H1 (cell line): ENCODE data around the gene STRN4. TPM values are rescaled to one million over a fixed set of nuclear protein-coding genes. Genes with fewer than 3 reads are reported as not detected.

Experiments used
- CTCF ChIA-PET: fragments of 300-600 bp; sonication (Branson Sonifier 250); formaldehyde crosslinking; loops from one replicate; lab custom pipeline; 2021; ENCODE audit not compliant: partially characterized antibody; lab: Charles Lee
- POLR2A ChIA-PET: fragments of 300-600 bp; sonication (Branson Sonifier 250); formaldehyde crosslinking; loops from one replicate; lab custom pipeline; 2021; ENCODE audit warnings: inconsistent platforms; ENCODE audit not compliant: partially characterized antibody; lab: Charles Lee
- DNase-seq, 2 experiments: peaks; one replicate each; pipeline versions ENCODE4 v3.0.0 to v3.0.0-alpha.2; 2010 to 2022; ENCODE audit warnings: low spot score in 2 of 2, low read depth in 1 of 2, mixed read lengths in 1 of 2
- FAIRE-seq: peaks from 2 replicates; lab custom pipeline; 2011; peaks lifted over from hg19 to GRCh38; lab: Jason Lieb, UNC
- H2AFZ ChIP-seq: 2 replicates; pipeline ENCODE4 v1.8.1; 2012; ENCODE audit warnings: low read length, inconsistent platforms
- H2AK5ac ChIP-seq: 2 replicates; pipeline ENCODE4 v1.6.1; 2013; ENCODE audit warnings: low read depth, low read length
- H2BK120ac ChIP-seq: replicated peaks from 2 replicates; pipeline ENCODE3; 2013; ENCODE audit warnings: low read depth, low read length, inconsistent platforms
- H2BK12ac ChIP-seq: 2 replicates; pipeline ENCODE4 v1.6.1; 2013; ENCODE audit warnings: low read depth, low read length
- H2BK15ac ChIP-seq: 2 replicates; pipeline ENCODE4 v1.6.1; 2013; ENCODE audit warnings: low read length
- H2BK20ac ChIP-seq: 2 replicates; pipeline ENCODE4 v1.6.1; 2013; ENCODE audit warnings: low read length
- H2BK5ac ChIP-seq: 2 replicates; pipeline ENCODE4 v1.6.1; 2013; ENCODE audit warnings: low read depth, low read length
- H3K14ac ChIP-seq: 2 replicates; pipeline ENCODE4 v1.6.1; 2013; ENCODE audit warnings: inconsistent platforms; ENCODE audit not compliant: insufficient read length
- H3K18ac ChIP-seq: 2 replicates; pipeline ENCODE4 v1.6.1; 2013; ENCODE audit warnings: low read length; ENCODE audit errors: extremely low read depth
- H3K23ac ChIP-seq: 2 replicates; pipeline ENCODE4 v1.6.1; 2013; ENCODE audit warnings: inconsistent platforms; ENCODE audit not compliant: insufficient read length
- H3K23me2 ChIP-seq: 2 replicates; pipeline ENCODE4 v1.6.1; 2013; ENCODE audit warnings: low read depth, low read length
- H3K27ac ChIP-seq: 2 replicates; pipeline ENCODE4 v1.6.1; 2011; ENCODE audit warnings: low read depth, low read length, inconsistent platforms
- H3K27me3 ChIP-seq, 4 experiments: replicated peaks in 1 of 4; 1 replicate in 1 of 4; 2 replicates in 3 of 4; pipeline versions ENCODE4 v1.6.1 to v1.8.1; 2011 to 2013; ENCODE audit warnings: low read length in 3 of 4, mild to moderate bottlenecking in 3 of 4, inconsistent platforms in 2 of 4, mixed read lengths in 2 of 4, moderate library complexity in 1 of 4; ENCODE audit not compliant: control insufficient read depth in 3 of 4, insufficient read depth in 3 of 4; ENCODE audit errors: extremely low read depth in 1 of 4
- H3K36me3 ChIP-seq, 4 experiments: 2 replicates each; pipeline versions ENCODE4 v1.6.1 to v1.8.1; 2011 to 2013; ENCODE audit warnings: mild to moderate bottlenecking in 4 of 4, low read length in 3 of 4, moderate library complexity in 2 of 4, control low read depth in 1 of 4, inconsistent platforms in 1 of 4; ENCODE audit not compliant: insufficient read depth in 4 of 4, control insufficient read depth in 2 of 4
- H3K4ac ChIP-seq: replicated peaks from 2 replicates; pipeline ENCODE3; 2013; ENCODE audit warnings: low read length, low read depth, mixed read lengths, inconsistent platforms; ENCODE audit not compliant: insufficient read length
- H3K4me1 ChIP-seq, 4 experiments: replicated peaks in 1 of 4; 1 replicate in 1 of 4; 2 replicates in 3 of 4; pipeline versions ENCODE4 v1.6.1 to v1.8.1; 2011 to 2013; ENCODE audit warnings: low read length in 3 of 4, inconsistent platforms in 2 of 4, mixed read lengths in 1 of 4; ENCODE audit not compliant: insufficient read depth in 4 of 4, control insufficient read depth in 3 of 4
- H3K4me2 ChIP-seq, 2 experiments: 2 replicates each; pipeline versions ENCODE4 v1.6.1 to v1.8.1; 2011 to 2013; ENCODE audit warnings: low read depth in 2 of 2, low read length in 2 of 2, control low read depth in 1 of 2, inconsistent platforms in 1 of 2, mild to moderate bottlenecking in 1 of 2; ENCODE audit not compliant: insufficient read depth in 1 of 2
- H3K4me3 ChIP-seq, 4 experiments: fragments of 200-600, 300-600 bp in 1 of 4; sonication (generic), shearing (Covaris generic), sonication (Bioruptor Twin) in 1 of 4; 2 replicates each; pipeline versions ENCODE4 v1.5.1 to v1.8.1; 2011 to 2016; ENCODE audit warnings: low read length in 4 of 4, low read depth in 3 of 4, control low read depth in 2 of 4, inconsistent platforms in 2 of 4, mild to moderate bottlenecking in 2 of 4, mixed read lengths in 1 of 4, moderate library complexity in 1 of 4; ENCODE audit not compliant: insufficient read depth in 2 of 4; ENCODE audit errors: extremely low read depth in 1 of 4
- H3K56ac ChIP-seq: replicated peaks from 2 replicates; pipeline ENCODE3; 2013; ENCODE audit warnings: low read depth, mild to moderate bottlenecking, mixed read lengths, low read length, inconsistent platforms; ENCODE audit not compliant: insufficient read length
- H3K79me1 ChIP-seq: 2 replicates; pipeline ENCODE4 v1.6.1; 2013; ENCODE audit warnings: low read depth, low read length, control low read depth
- H3K79me2 ChIP-seq, 2 experiments: 2 replicates each; pipeline versions ENCODE4 v1.6.1 to v1.8.1; 2012 to 2013; ENCODE audit warnings: low read length in 2 of 2, mild to moderate bottlenecking in 2 of 2, inconsistent platforms in 1 of 2; ENCODE audit not compliant: insufficient read depth in 2 of 2, control insufficient read depth in 1 of 2
- H3K9ac ChIP-seq, 4 experiments: replicated peaks in 1 of 4; 1 replicate in 1 of 4; 2 replicates in 3 of 4; pipeline versions ENCODE4 v1.6.1 to v1.8.1; 2011 to 2013; ENCODE audit warnings: low read depth in 3 of 4, low read length in 3 of 4, control low read depth in 2 of 4, mild to moderate bottlenecking in 2 of 4, moderate library complexity in 2 of 4, inconsistent platforms in 1 of 4; ENCODE audit errors: extremely low read depth in 1 of 4
- H3K9me3 ChIP-seq, 2 experiments: 2 replicates each; pipeline versions ENCODE4 v1.6.1 to v1.8.1; 2012 to 2013; ENCODE audit warnings: mild to moderate bottlenecking in 2 of 2, moderate library complexity in 2 of 2, control low read depth in 1 of 2, inconsistent platforms in 1 of 2, low read depth in 1 of 2, low read length in 1 of 2, mixed read lengths in 1 of 2; ENCODE audit not compliant: insufficient read depth in 2 of 2
- H4K20me1 ChIP-seq, 2 experiments: replicated peaks in 1 of 2; 2 replicates each; pipeline versions ENCODE3 to v1.8.1; 2011 to 2013; ENCODE audit warnings: inconsistent platforms in 2 of 2, low read length in 2 of 2, mild to moderate bottlenecking in 1 of 2; ENCODE audit not compliant: insufficient read depth in 2 of 2, control insufficient read depth in 1 of 2
- H4K5ac ChIP-seq: 2 replicates; pipeline ENCODE4 v1.6.1; 2013; ENCODE audit warnings: low read length, low read depth, mixed read lengths, inconsistent platforms; ENCODE audit not compliant: insufficient read length
- H4K8ac ChIP-seq: 2 replicates; pipeline ENCODE4 v1.8.0; 2013; ENCODE audit warnings: mild to moderate bottlenecking, moderate library complexity, low read length, inconsistent platforms; ENCODE audit not compliant: insufficient read depth; ENCODE audit errors: extremely low read depth
- H4K91ac ChIP-seq: replicated peaks from 2 replicates; pipeline ENCODE3; 2013; ENCODE audit warnings: low read length, mixed read lengths, inconsistent platforms; ENCODE audit not compliant: insufficient read length
- CTCF ChIP-seq, 3 experiments: IDR thresholded peaks; 1 replicate in 2 of 3; 2 replicates in 1 of 3; pipeline versions ENCODE4 v1.5.1 to v1.6.1; 2011; ENCODE audit warnings: low read length in 3 of 3, mild to moderate bottlenecking in 3 of 3, inconsistent platforms in 2 of 3, low read depth in 1 of 3, moderate library complexity in 1 of 3; ENCODE audit not compliant: insufficient read depth in 1 of 3; ENCODE audit errors: control extremely low read depth in 1 of 3
- GABPA ChIP-seq: IDR thresholded peaks from 2 replicates; pipeline ENCODE4 v1.6.1; 2011; ENCODE audit warnings: mild to moderate bottlenecking, low read length, moderate library complexity, borderline replicate concordance; ENCODE audit not compliant: insufficient read depth
- JUN ChIP-seq: IDR thresholded peaks from 2 replicates; pipeline ENCODE4 v1.6.1; 2011; ENCODE audit warnings: low read depth, mild to moderate bottlenecking, improper control_type of control experiment, low read length
- MAFK ChIP-seq: IDR thresholded peaks from 2 replicates; pipeline ENCODE4 v1.6.1; 2012; ENCODE audit warnings: low read depth, mild to moderate bottlenecking, improper control_type of control experiment, low read length
- TEAD4 ChIP-seq: IDR thresholded peaks from 2 replicates; pipeline ENCODE4 v1.6.1; 2012; ENCODE audit warnings: low read depth, low read length, inconsistent platforms, mixed read lengths
- USF2 ChIP-seq: IDR thresholded peaks from 2 replicates; pipeline ENCODE4 v1.6.1; 2011; ENCODE audit warnings: low read length, improper control_type of control experiment
- WGBS, 2 experiments: shearing (Covaris generic) in 1 of 2; methylation state at CpG; one replicate each; pipeline versions ENCODE4 v1.1.6 to v1.1.7; 2013 to 2015; ENCODE audit warnings: low lambda C conversion rate in 2 of 2, mixed read lengths in 2 of 2, inconsistent platforms in 1 of 2, low coverage in 1 of 2, missing lambda C conversion rate in 1 of 2; ENCODE audit not compliant: insufficient replicate concordance in 2 of 2, insufficient coverage in 1 of 2, insufficient read length in 1 of 2; ENCODE audit errors: extremely low coverage in 1 of 2, missing lambda C conversion rate in 1 of 2; 5-methylcytosine and 5-hydroxymethylcytosine counted together
- polyA plus RNA-seq, 7 experiments: library from polyadenylated mRNA; depleted of rRNA in 3 of 7; stranded (reverse) in 5 of 7; unstranded in 2 of 7; fragments of >200 nt in 5 of 7; fragments of 200-250 nt in 2 of 7; gene quantifications; 1 replicate in 5 of 7; 2 replicates in 1 of 7; 4 replicates in 1 of 7; pipeline versions ENCODE4 v1.2.1 to v1.2.3, GENCODE V29; 2011 to 2013; ENCODE audit warnings: missing spikeins in 2 of 7, mixed read lengths in 2 of 7
- total RNA-seq: library from RNA; stranded (reverse); fragmentation: NEBNext Ultra II Directional; extraction: Animal tissue kit (Norgen Biotek cat#: 25700); gene quantifications from 2 replicates; pipeline ENCODE4 v1.2.1, GENCODE V29; 2021

Gene STRN4
- total and polyA plus RNA-seq, 2 of the 8 experiments (the other 6 are each of a cell fraction or from before 2014, with no cell fraction given), result 120 to 187 TPM

DNA sequence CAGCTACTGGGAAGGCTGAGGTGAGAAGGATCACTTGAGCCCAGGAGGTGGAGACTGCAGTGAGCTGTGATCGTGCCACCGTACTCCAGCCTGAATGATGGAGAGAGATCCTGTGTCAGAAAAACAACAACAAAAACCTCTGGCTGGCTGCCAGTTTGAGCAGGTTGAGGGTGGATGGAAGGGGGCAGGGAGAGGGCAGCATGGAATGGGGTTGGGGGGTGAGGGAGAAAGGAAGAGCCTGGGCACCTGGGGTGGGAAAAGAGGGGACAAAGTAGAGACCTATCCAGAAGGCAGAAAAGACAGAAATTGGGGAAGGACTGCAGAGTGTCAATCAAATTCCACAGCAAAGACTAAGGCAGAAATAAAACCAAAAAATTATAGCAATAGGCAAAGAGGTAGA is 37.4 kb upstream of the STRN4 start:
- CTCF ChIA-PET, result interaction anchor here (0.6 to 4.1 kb wide), 9 partner anchors 13 to 815 kb away, joined by 3 to 25 read pairs (median 3); no protein-coding TSS in a partner anchor
- H3K4me2 ChIP-seq, result peak overlapping the region; percentile 87 to 98; a peak in 3 of 4 replicates
- H4K91ac ChIP-seq, result no peak overlapping the region
- peaks cover 15% of the 10 kb centered on the region for H3K23me2 ChIP-seq
- H2AK5ac ChIP-seq, result no peak overlapping the region
- no peak overlapping the region for H4K5ac ChIP-seq
- peaks cover 29 to 67% of the 10 kb centered on the region in 2 experiments for H3K79me2 ChIP-seq
- H2BK20ac ChIP-seq, result no peak overlapping the region
- H3K23ac ChIP-seq, result no peak overlapping the region
- H3K4me3 ChIP-seq, result peak overlapping the region in 2 of 4 experiments; percentile 78 to 96; a peak in 2 of 8 replicates
- no peak overlapping the region for H2BK12ac ChIP-seq
- H2BK5ac ChIP-seq, result 0 out of 2 replicates have a peak overlapping the region, but pooled peaks have one; percentile 95
- FAIRE-seq (no peak), DNase-seq (no peak)
- no peak overlapping the region for H4K8ac ChIP-seq
- WGBS, 2 experiments, result 88% methylated on average over 2 of the region's 2 CpGs; no CpG with 5 or more reads in 1 of the 2 experiments
- peak overlapping the region; percentile 32; the same call in 1 of the 2 replicates for H3K18ac ChIP-seq
- H3K4me1 ChIP-seq, result peaks cover 6 to 21% (median 10%) of the 10 kb centered on the region in 4 experiments; a peak in 6 of 7 replicates
- peaks cover 17 to 31% of the 10 kb centered on the region in 2 experiments for H4K20me1 ChIP-seq
- no peak overlapping the region for H3K14ac ChIP-seq
- no peak overlapping the region for H2BK15ac ChIP-seq
- H3K27ac ChIP-seq, result peak overlapping the region; percentile 36; the same call in 1 of the 2 replicates
- H3K4ac ChIP-seq, result no peak overlapping the region
- H2BK120ac ChIP-seq, result no peak overlapping the region
- no peak overlapping the region for H3K56ac ChIP-seq
- POLR2A ChIA-PET, result interaction anchor here (0.9 to 18.4 kb wide), 16 partner anchors 11 to 80 kb away, joined by 4 to 333 read pairs (median 14); partner anchors contain the start of genes AP2S1 and FKRP
- no peak overlapping the region for H3K9ac ChIP-seq
- H3K79me1 ChIP-seq, result peaks cover 8% of the 10 kb centered on the region
- H3K27me3 ChIP-seq, result no peaks in the 10 kb centered on the region
- H3K9me3 ChIP-seq, result no peaks in the 10 kb centered on the region
- H2AFZ ChIP-seq, result no peak overlapping the region
- peaks cover 27 to 68% (median 44%) of the 10 kb centered on the region in 4 experiments for H3K36me3 ChIP-seq
- TF ChIP-seq USF2, result no peak
- no peak for TF ChIP-seq MAFK
- no peak for TF ChIP-seq JUN
- TF ChIP-seq TEAD4, result no peak
- TF ChIP-seq GABPA, result no peak
- TF ChIP-seq CTCF (IDR thresholded peaks at IDR 0.05; ENCODE audit: control extremely low read depth in 1 of 3, insufficient read depth in 1 of 3, low read depth in 1 of 3, low read length in 3 of 3), result no peak
